A549 (cell line): ENCODE measurements around the gene MED10. TPM values are rescaled to one million over a fixed set of nuclear protein-coding genes. Genes with fewer than 3 reads are reported as not detected.

Experiments used
- ATAC-seq, 2 experiments: fragments of 200-7000 bp in 1 of 2; fragments of >200 bp in 1 of 2; cut with Nextera tagmentation in 1 of 2; cut with Tn5 transposase in 1 of 2; 3 replicates each; pipeline versions ENCODE4 v1.8.0 to v1.9.1; 2018 to 2020; ENCODE audit warnings: mild to moderate bottlenecking in 1 of 2, moderate library complexity in 1 of 2
- CTCF ChIA-PET: fragments of 300-600 bp; sonication (Branson Sonifier 250); formaldehyde crosslinking; extraction: SDS; loops from one replicate; lab custom pipeline; 2021; ENCODE audit warnings: antibody characterized with exemption, inconsistent platforms; lab: Yijun Ruan, JAX
- POLR2A ChIA-PET: fragments of 350-600 bp; formaldehyde crosslinking; extraction: SDS; loops from one replicate; lab custom pipeline; 2021; ENCODE audit warnings: antibody characterized with exemption, inconsistent platforms; lab: Yijun Ruan, JAX
- DNase-seq, 2 experiments: peaks; one replicate each; pipeline versions ENCODE4 v3.0.0 to v3.0.0-alpha.2; 2011 to 2016; ENCODE audit warnings: low read depth in 1 of 2, low spot score in 1 of 2
- FAIRE-seq: peaks from 2 replicates; lab custom pipeline; 2011; peaks lifted over from hg19 to GRCh38; lab: Jason Lieb, UNC
- H3K27ac ChIP-seq, 2 experiments: fragments of >200 bp; sonication (Bioruptor Twin); formaldehyde crosslinking; 3 replicates each; pipeline ENCODE4 v1.5.1; 2016 to 2017
- H3K4me1 ChIP-seq: fragments of >200 bp; sonication (Bioruptor Twin); formaldehyde crosslinking; 3 replicates; pipeline ENCODE4 v1.6.1; 2016
- H3K4me2 ChIP-seq: fragments of >200 bp; sonication (Bioruptor Twin); formaldehyde crosslinking; 3 replicates; pipeline ENCODE4 v1.6.1; 2016
- H3K4me3 ChIP-seq: fragments of >200 bp; sonication (Bioruptor Twin); formaldehyde crosslinking; 3 replicates; pipeline ENCODE4 v1.5.1; 2016
- H3K9me3 ChIP-seq: fragments of >200 bp; sonication (Bioruptor Twin); formaldehyde crosslinking; 3 replicates; pipeline ENCODE4 v1.6.1; 2016
- CBX8 ChIP-seq: fragments of 200-600 bp; sonication (generic); IDR thresholded peaks from 2 replicates; pipeline ENCODE4 v1.6.1; 2016
- EHF ChIP-seq: fragments of 250-450 bp; sonication (Bioruptor Pico); IDR thresholded peaks from 2 replicates; pipeline ENCODE4 v1.5.0; 2020; ENCODE audit warnings: mild to moderate bottlenecking
- EP300 ChIP-seq, 2 experiments: fragments of >200 bp; sonication (Bioruptor Twin); formaldehyde crosslinking; IDR thresholded peaks; 2 replicates in 1 of 2; 3 replicates in 1 of 2; pipeline ENCODE4 v1.6.1; 2016 to 2017
- FOSB ChIP-seq: fragments of 250-450 bp; sonication (Bioruptor Pico); IDR thresholded peaks from 2 replicates; pipeline ENCODE4 v1.5.0; 2020; ENCODE audit warnings: mild to moderate bottlenecking, moderate library complexity
- FOSL2 ChIP-seq, 2 experiments: fragments of 450-650 bp in 1 of 2; fragments of >200 bp in 1 of 2; sonication (Bioruptor Twin) in 1 of 2; formaldehyde crosslinking; IDR thresholded peaks; 2 replicates each; pipeline versions ENCODE4 v1.5.0 to v1.6.1; 2016 to 2020; ENCODE audit warnings: mild to moderate bottlenecking in 1 of 2, moderate library complexity in 1 of 2
- FOXS1 ChIP-seq: fragments of 250-450 bp; sonication (Bioruptor Pico); IDR thresholded peaks from 2 replicates; pipeline ENCODE4 v1.5.0; 2020; ENCODE audit warnings: mild to moderate bottlenecking, moderate library complexity
- GATA3 ChIP-seq: IDR thresholded peaks from 2 replicates; pipeline ENCODE4 v1.6.1; 2012; ENCODE audit warnings: borderline replicate concordance
- HDAC2 ChIP-seq: fragments of 200-600 bp; sonication (generic); IDR thresholded peaks from 2 replicates; pipeline ENCODE4 v1.6.1; 2016
- JUN ChIP-seq, 2 experiments: fragments of >200 bp; sonication (Bioruptor Twin); formaldehyde crosslinking; IDR thresholded peaks; 2 replicates in 1 of 2; 3 replicates in 1 of 2; pipeline ENCODE4 v1.6.1; 2016 to 2017
- JUNB ChIP-seq: fragments of >200 bp; sonication (Bioruptor Twin); formaldehyde crosslinking; IDR thresholded peaks from 2 replicates; pipeline ENCODE4 v1.6.1; 2016
- KDM1A ChIP-seq: fragments of 200-600 bp; sonication (generic); IDR thresholded peaks from 2 replicates; pipeline ENCODE4 v1.6.1; 2016; ENCODE audit warnings: low read depth, mild to moderate bottlenecking
- MYC ChIP-seq: IDR thresholded peaks from 2 replicates; pipeline ENCODE4 v1.6.1; 2012; ENCODE audit warnings: mild to moderate bottlenecking, inconsistent platforms, low read length, improper control_type of control experiment, borderline replicate concordance
- NFE2L2 ChIP-seq: fragments of 150-350 bp; conservative IDR thresholded peaks from 2 replicates; pipeline ENCODE4 v1.6.1; 2014; ENCODE audit warnings: low read length
- PHF8 ChIP-seq: fragments of 200-600 bp; sonication (generic); IDR thresholded peaks from 2 replicates; pipeline ENCODE4 v1.6.1; 2016; ENCODE audit warnings: low read depth, mild to moderate bottlenecking, antibody characterized with exemption, moderate library complexity, borderline replicate concordance
- RARB ChIP-seq: fragments of 250-450 bp; sonication (Bioruptor Pico); IDR thresholded peaks from 2 replicates; pipeline ENCODE4 v1.8.0; 2021; ENCODE audit warnings: mild to moderate bottlenecking, moderate library complexity
- RCOR1 ChIP-seq: fragments of 150-350 bp; IDR thresholded peaks from 2 replicates; pipeline ENCODE4 v1.6.1; 2014; ENCODE audit warnings: antibody characterized with exemption, low read length, low read depth
- RNF2 ChIP-seq: fragments of 200-600 bp; sonication (generic); IDR thresholded peaks from 2 replicates; pipeline ENCODE4 v1.6.1; 2016; ENCODE audit warnings: low read depth, mild to moderate bottlenecking, antibody characterized with exemption, moderate library complexity, borderline replicate concordance
- TP53 ChIP-seq: fragments of 250-450 bp; sonication (Bioruptor Pico); IDR thresholded peaks from 2 replicates; pipeline ENCODE4 v1.5.0; 2021; ENCODE audit warnings: mild to moderate bottlenecking, moderate library complexity
- ZC3H11A ChIP-seq: fragments of 450-650 bp; IDR thresholded peaks from 2 replicates; pipeline ENCODE4 v1.6.1; 2014; ENCODE audit warnings: antibody characterized with exemption, mild to moderate bottlenecking
- ZFP36 ChIP-seq: fragments of 450-650 bp; IDR thresholded peaks from 2 replicates; pipeline ENCODE4 v1.6.1; 2014; ENCODE audit warnings: borderline replicate concordance; ENCODE audit not compliant: partially characterized antibody
- ZNF302 ChIP-seq: fragments of 250-450 bp; sonication (Bioruptor Pico); IDR thresholded peaks from 2 replicates; pipeline ENCODE4 v1.9.0; 2021; ENCODE audit warnings: inconsistent platforms, mild to moderate bottlenecking, moderate library complexity
- WGBS: methylation state at CpG from one replicate; pipeline ENCODE4 v1.1.6; 2017; ENCODE audit errors: missing lambda C conversion rate; 5-methylcytosine and 5-hydroxymethylcytosine counted together
- polyA plus RNA-seq, 4 experiments: library from polyadenylated mRNA; depleted of rRNA in 3 of 4; stranded (reverse); fragments of >200 nt; fragmentation: RNase III in 1 of 4; extraction: RNeasy Plus Mini Kit Qiagen cat#74134 plus additional on column Dnase treatment in 1 of 4; gene quantifications; 2 replicates in 3 of 4; 3 replicates in 1 of 4; pipeline ENCODE4 v1.2.3, GENCODE V29; 2011 to 2017
- TF ChIP-seq, protein P1 (sequence below): fragments of 200-600 bp; sonication (generic); IDR thresholded peaks from 2 replicates; pipeline ENCODE4 v1.6.1; 2016; ENCODE audit warnings: antibody characterized with exemption, mild to moderate bottlenecking, moderate library complexity
- TF ChIP-seq, protein P2 (sequence below): IDR thresholded peaks from 2 replicates; pipeline ENCODE4 v1.6.1; 2012
- TF ChIP-seq, protein P3 (sequence below): IDR thresholded peaks from 2 replicates; pipeline ENCODE4 v1.6.1; 2012

Gene MED10
- polyA plus RNA-seq, 2 of the 4 experiments (the other 2 are of a cell fraction) = 56.7 to 59.4 TPM

DNA sequence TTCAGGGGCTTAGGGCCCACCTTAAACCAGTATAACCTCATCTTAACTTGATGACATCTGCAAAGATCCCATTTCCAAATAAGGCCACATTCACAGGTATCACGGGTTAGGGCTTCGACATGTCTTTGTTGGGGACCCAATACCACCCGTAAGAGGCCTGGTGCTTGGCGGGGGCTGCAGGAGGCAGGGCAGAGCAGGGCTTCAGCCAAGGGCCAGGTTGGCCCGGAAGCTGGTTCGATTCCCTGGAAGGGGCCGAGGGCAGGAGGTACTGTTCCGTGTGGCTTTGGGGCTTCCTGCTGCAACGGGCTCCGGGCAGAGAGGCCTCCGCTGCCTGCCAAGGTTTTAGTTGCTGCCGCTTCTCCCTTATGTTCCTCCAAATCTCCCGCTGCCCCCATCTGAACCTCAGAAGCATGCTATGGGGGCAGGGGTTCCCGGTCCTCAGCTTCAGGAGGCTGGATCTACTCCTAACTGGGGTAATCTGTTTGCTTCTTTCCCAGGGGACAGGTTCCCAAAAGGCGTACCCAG lies 29.8 kb downstream of the MED10 start:
- Histone ChIP-seq H3K4me2 (no peak overlapping the region), H3K4me1 (no peaks in the 10 kb centered on the region), H3K27ac (no peak overlapping the region), H3K4me3 (no peak overlapping the region), H3K9me3 (no peaks in the 10 kb centered on the region)
- DNase-seq = no peak
- TF ChIP-seq EP300 (IDR thresholded peaks at IDR 0.05) = no peak
- no peak for TF ChIP-seq CBX8
- TF ChIP-seq FOSL2 (IDR thresholded peaks at IDR 0.05) = no peak
- no peak for TF ChIP-seq FOSL2 (CRISPR knock-in tag; IDR thresholded peaks at IDR 0.05)
- TF ChIP-seq TP53 (CRISPR knock-in tag) = no peak
- no peak for TF ChIP-seq RCOR1
- TF ChIP-seq, protein P1, sequence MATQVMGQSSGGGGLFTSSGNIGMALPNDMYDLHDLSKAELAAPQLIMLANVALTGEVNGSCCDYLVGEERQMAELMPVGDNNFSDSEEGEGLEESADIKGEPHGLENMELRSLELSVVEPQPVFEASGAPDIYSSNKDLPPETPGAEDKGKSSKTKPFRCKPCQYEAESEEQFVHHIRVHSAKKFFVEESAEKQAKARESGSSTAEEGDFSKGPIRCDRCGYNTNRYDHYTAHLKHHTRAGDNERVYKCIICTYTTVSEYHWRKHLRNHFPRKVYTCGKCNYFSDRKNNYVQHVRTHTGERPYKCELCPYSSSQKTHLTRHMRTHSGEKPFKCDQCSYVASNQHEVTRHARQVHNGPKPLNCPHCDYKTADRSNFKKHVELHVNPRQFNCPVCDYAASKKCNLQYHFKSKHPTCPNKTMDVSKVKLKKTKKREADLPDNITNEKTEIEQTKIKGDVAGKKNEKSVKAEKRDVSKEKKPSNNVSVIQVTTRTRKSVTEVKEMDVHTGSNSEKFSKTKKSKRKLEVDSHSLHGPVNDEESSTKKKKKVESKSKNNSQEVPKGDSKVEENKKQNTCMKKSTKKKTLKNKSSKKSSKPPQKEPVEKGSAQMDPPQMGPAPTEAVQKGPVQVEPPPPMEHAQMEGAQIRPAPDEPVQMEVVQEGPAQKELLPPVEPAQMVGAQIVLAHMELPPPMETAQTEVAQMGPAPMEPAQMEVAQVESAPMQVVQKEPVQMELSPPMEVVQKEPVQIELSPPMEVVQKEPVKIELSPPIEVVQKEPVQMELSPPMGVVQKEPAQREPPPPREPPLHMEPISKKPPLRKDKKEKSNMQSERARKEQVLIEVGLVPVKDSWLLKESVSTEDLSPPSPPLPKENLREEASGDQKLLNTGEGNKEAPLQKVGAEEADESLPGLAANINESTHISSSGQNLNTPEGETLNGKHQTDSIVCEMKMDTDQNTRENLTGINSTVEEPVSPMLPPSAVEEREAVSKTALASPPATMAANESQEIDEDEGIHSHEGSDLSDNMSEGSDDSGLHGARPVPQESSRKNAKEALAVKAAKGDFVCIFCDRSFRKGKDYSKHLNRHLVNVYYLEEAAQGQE = no peak
- no peak for TF ChIP-seq KDM1A
- TF ChIP-seq PHF8 = no peak
- TF ChIP-seq GATA3 = no peak
- TF ChIP-seq HDAC2 = no peak
- no peak for FAIRE-seq
- ChIA-PET CTCF (no interaction called here), POLR2A (no interaction called here)
- ATAC-seq = no peak
- WGBS = 74% methylated on average over 8 of the region's 15 CpGs

DNA sequence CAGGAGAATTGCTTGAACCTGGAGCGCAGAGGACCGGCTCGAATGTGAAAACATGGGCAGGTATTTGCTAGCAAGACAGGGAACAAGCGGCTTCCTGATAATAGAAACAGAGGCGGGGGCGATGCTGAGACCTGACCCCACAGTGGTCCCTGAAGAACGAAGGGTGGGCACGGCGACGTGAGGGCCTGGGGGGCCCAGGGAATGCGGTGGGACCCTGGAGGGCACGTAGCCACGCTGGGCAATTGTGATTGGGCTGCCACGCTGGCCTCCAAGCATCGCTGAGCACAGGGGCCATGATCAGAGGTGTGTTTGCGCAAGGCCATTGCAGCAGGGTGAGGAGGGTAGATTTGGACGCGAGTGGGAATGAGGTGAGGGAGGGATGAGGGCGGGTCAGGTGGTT lies 30.7 kb downstream of the MED10 start:
- H3K4me1 ChIP-seq = no peaks in the 10 kb centered on the region
- POLR2A ChIA-PET = no interaction called here
- ATAC-seq = no peak

DNA sequence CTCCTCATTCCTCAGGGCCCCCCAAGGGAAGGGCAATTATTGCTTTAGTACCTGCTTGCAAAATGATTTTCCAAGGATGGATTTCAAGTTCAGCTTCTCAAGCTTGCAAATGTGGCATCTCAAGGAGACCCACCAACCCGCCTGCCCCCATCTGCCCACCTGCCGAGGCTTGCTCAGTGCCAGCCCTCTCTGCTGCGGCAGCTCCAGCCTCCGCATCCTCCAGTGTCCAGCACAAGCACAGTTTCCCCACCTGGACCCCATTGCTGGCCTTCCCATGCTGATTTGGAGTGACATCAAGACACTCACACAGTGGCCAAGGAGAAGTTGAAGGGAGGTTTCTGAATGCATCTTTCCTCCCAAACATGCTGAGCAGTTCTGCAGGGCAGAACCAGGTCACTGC lies 31.2 kb downstream of the MED10 start:
- no peak for TF ChIP-seq FOSB (CRISPR knock-in tag)
- TF ChIP-seq JUN (IDR thresholded peaks at IDR 0.05) = no peak
- TF ChIP-seq RNF2 = no peak
- no peak for TF ChIP-seq ZNF302 (CRISPR knock-in tag)
- TF ChIP-seq RARB (CRISPR knock-in tag) = no peak
- no peak for TF ChIP-seq ZC3H11A
- TF ChIP-seq, protein P2, sequence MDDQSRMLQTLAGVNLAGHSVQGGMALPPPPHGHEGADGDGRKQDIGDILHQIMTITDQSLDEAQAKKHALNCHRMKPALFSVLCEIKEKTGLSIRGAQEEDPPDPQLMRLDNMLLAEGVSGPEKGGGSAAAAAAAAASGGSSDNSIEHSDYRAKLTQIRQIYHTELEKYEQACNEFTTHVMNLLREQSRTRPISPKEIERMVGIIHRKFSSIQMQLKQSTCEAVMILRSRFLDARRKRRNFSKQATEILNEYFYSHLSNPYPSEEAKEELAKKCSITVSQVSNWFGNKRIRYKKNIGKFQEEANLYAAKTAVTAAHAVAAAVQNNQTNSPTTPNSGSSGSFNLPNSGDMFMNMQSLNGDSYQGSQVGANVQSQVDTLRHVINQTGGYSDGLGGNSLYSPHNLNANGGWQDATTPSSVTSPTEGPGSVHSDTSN = no peak
- TF ChIP-seq JUNB = no peak
- TF ChIP-seq, all 56 proteins: peak for 0
- no peak overlapping the region for H3K4me2 ChIP-seq
- no peak for FAIRE-seq
- CTCF ChIA-PET = no interaction called here
- no peak overlapping the region for H3K4me3 ChIP-seq
- POLR2A ChIA-PET = no interaction called here
- H3K4me1 ChIP-seq = no peaks in the 10 kb centered on the region
- WGBS = 0% methylated on average over 1 of the region's 4 CpGs
- no peak for DNase-seq
- ATAC-seq = no peak
- no peak overlapping the region for H3K27ac ChIP-seq
- no peaks in the 10 kb centered on the region for H3K9me3 ChIP-seq

More for the DNA sequence above, 30.7 kb downstream of the MED10 start:
- 49% methylated on average over 19 of the region's 19 CpGs for WGBS
- CTCF ChIA-PET = no interaction called here
- H3K4me3 ChIP-seq = no peak overlapping the region
- no peak overlapping the region for H3K4me2 ChIP-seq
- DNase-seq = no peak
- TF ChIP-seq MYC (no peak), ZFP36 (no peak), EP300 (IDR thresholded peaks at IDR 0.05) (no peak), FOXS1 (CRISPR knock-in tag) (no peak), FOSL2 (IDR thresholded peaks at IDR 0.05) (no peak), FOSL2 (CRISPR knock-in tag; IDR thresholded peaks at IDR 0.05) (no peak), NFE2L2 (no peak), EHF (CRISPR knock-in tag) (no peak)
- TF ChIP-seq, protein P3, sequence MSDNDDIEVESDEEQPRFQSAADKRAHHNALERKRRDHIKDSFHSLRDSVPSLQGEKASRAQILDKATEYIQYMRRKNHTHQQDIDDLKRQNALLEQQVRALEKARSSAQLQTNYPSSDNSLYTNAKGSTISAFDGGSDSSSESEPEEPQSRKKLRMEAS = no peak
- FAIRE-seq = no peak
- H3K27ac ChIP-seq = no peak overlapping the region
- H3K9me3 ChIP-seq = no peaks in the 10 kb centered on the region
